Measurements from ENCODE around the gene BICRA.

- no peak for TF ChIP-seq CTCF (conservative IDR thresholded peaks at IDR 0.05; ENCODE audit: low read depth, low read length)
- TF ChIP-seq EZH2 (IDR thresholded peaks at IDR 0.05; ENCODE audit: borderline replicate concordance, low read depth, low read length, poor library complexity, severe bottlenecking), result no peak
Observed at GRCh38 chr19:47680858-47681332, 72.0 kb downstream of the BICRA start.
